Measurements from ENCODE around the gene KATNIP.
"Not testable (repeated sequence)": the region's sequence is repeated elsewhere in the genome, so short reads cannot be mapped to it uniquely, and the experiment has no call there.

The KATNIP gene

DNA sequence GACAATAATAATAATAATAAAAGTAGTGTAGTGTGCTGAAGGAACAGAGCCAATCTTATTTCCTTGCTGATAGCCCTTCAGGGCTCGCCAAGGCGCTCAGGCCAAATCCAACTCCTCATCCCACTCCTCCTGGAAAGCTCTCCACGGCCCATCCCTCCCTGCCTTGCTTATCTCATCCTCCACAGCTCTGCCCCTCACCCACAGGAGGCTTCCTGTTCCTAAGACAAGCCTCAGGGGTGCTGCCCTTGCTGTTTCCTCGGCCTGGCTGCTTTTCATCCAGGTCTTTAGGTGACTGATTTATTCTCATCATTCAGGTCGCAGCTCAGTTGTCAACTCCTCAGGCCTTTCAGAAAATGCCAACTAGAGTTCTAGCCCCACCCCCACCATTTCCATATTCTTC lies 11.4 kb upstream of the KATNIP start:
- DNase-seq: no peak

DNA sequence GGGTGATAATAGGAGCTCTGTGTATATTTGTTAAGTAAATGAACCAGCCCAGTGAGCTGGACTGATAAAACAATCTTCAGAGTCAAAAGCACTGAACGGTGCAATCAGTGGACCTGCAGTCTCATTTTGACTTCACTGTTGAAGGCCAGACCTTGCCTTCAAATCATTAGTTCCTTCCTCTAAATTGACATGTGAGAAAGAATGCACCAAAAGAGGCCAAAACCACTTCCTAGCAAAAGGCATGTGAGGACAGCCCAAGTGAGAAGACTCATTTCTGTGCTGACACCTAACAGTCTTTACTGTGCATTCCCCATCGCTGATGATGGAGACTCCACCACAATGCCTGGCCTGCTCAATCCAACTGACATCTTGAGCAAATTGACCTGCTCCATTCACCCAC lies 10.8 kb upstream of the KATNIP start:
- DNase-seq: no peak

DNA sequence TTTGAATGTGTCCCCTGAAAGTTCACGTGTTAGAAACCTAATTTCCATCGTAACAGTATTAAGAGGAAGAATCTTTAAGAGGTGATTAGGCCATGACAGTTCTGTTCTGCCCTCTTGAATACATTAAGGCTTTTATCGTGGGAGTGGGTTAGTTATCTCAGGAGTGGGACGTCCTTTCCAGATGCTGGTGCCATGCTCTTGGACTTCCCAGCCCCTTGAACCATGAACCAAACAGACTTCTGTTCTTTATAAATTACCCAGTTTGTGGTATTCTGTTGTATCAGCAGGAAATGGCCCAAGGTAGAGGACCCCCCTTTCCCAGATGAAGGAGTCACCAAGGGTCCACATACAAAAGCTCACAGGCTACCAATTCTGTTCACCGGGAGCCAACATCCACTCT lies 10.3 kb upstream of the KATNIP start:
- DNase-seq: no peak

DNA sequence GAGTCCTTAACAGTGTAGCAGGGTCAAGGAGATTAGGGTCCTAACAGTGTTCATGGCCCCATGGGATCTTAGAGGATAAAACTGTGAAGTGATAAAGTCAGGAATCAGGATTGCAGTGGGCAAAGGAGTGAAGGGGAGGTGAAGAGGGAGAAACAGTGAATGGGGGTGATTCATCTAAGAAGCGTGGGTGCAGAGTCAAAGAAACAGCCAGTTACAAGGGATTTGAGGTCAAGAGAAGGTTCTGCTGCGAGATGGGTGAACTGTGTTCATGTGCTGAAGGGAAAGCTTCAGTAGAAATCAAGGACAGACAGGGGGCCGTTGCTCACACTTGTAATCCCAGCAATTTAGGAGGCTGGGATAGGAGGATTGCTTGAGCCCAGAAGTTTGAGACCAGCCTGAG lies 6.1 kb upstream of the KATNIP start:
- no peak for DNase-seq

DNA sequence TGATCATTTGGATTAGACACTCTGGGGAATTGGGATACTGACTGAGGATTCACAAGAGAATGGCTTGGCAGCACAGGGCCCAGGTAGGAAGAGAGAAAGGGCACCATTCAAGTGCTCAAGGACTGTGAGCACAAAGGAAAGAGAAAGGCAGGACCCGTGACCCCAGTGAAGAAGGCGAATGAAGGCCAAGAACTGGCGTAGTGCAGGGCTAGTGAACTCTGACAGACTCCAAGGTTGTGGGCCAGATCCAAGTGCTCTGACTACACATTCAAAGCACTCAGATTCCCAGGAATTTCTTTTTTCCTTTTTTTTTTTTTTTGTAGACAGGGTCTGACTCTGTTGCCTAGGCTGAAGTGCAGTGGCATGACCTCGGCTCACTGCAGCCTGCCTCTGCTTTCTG lies 5.3 kb upstream of the KATNIP start:
- DNase-seq: no peak

DNA sequence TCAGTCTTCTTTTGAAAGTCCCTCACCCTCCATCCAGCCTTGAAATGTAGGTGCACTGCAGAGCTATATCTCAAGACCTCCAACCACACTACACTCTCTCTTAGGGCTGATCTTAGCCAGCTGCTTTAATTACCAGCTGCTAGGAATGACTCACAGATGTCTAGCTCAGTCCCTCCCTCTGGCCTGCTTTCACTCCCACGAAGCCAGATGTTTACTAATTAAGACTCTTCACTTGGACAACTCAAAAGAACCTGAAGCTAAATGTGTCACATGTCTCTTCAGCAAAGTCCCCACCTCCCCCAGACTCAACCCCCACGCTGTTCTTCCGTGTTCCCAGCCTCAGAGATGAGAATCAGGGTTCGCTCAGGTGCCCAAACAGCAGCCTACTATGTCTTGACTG lies 2.8 kb upstream of the KATNIP start:
- peak; percentile 6 for DNase-seq

DNA sequence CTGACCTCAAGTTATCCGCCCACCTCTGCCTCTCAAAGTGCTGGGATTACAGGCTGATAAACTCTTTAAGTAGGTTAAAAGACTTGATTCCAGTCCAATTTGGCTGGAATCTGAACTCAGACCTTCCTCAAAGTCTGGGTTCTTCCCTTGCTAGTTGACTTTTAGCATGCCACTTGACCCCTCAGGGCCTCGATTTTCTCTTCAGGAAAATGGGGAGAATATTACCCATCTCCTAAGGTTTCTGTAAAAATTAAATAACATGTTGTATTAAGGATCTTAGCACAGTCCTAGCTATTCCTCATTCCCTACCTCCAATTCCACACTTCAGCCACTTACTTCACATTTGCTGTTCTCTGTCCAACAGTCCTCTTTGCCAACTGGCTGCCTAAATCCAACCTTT lies 2.1 kb upstream of the KATNIP start:
- no peak for DNase-seq

DNA sequence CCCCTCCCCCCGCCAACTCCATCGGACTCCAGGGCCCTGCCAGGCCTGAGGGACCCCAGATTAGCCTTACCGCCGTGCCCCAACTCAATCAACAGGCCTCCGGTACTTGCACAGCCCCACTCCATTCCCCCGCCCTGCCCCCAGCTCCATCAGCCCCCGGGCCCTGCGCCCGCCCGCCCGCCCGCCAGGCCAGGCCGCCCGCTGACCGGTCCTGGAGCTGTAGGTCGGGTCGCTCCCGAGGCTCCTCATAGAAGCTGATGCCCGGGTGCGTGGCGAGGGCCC lies 539 bp upstream of the KATNIP start:
- DNase-seq: no peak

DNA sequence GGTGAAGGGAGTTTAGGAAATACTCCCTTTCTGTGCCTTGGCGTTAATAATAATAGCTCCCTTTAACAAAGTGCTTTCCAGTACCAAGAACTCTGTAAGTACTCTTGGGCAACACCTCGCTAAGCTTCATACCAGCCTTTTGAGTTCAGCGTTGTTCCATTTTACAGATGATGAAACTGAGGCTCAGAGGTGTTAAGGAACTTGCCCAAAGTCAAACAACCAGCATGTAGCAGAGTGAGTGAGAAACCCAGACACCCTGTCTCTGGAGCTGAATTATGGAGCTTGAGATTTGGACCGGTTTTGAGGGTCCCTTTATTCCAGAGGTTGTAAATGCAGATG lies 607 bp downstream of the KATNIP start:
- DNase-seq: no peak

DNA sequence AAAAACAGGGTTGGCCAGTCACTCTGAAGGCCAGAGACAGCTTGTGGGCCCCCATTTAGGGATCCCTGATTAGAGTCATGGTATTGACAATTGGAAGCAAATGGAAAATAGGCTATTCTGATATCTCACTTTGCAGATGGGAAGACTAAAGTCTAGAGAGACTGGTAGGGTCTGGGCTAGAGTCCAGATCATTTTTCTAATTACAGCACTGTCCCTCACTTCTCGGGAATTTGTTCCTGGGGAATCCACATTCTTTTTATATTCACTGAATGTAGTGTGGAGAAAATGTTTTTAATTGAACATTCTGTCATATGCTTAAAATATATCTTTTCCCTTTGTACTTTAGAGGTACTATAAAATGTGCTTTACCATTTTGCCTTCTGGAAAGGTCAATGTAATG lies 1.1 kb downstream of the KATNIP start:
- no peak for DNase-seq

DNA sequence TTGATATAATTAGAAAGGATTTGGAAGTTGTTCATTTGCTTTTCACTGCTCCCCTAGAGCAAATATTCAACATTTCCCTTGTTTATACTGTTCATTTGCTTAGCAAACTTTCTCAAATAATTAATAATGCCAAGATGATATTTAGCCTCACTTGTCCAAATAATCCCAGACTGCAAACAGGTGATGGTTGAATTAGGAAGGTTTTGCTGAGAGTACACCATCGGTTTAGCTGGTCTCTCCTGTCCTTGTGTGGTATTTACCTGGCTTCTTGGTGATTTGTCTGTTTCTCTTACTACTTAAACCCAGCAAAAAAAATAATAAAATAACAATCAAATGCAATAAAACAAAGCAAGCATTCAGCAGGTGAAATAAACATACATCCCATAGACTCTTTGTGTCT lies 6.5 kb downstream of the KATNIP start:
- DNase-seq: no peak

DNA sequence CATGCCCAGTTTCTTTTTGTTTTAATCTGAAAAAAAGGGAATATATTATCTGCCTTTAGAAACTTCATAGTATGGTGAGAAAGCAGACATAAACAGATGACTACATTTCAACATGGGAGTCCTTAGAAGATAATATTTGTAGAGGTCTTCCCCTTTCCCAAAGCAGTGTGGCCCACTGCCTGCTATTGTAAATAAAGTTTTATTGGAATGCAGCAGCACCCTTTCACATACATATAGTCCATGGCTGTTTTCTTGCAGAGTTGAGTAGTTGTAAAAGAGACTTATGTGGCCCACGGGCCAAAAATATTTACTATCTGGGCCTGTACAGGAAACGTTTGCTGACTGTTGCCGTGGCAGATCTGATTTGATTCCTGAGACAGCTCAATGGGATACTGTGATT lies 8.5 kb downstream of the KATNIP start:
- DNase-seq: no peak

DNA sequence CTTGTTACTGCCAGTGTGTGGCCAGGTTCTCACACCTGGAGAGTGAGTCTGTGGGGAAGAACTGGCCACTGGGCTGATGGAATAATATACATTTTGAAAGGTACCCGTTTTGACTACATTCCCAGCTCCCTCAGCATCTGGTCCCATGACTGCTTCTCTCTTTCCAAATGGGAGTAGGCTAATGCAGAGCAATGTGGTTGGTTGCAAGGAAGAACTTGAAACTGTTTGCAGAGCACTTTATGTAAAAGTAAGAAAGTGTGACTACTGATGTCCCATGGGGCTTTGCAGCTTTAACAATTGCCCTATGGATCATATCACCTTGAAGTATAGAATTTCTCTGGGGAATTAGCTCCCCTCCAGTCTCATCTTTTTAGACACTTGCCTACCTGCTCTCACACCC lies 9.0 kb downstream of the KATNIP start:
- no peak for DNase-seq

DNA sequence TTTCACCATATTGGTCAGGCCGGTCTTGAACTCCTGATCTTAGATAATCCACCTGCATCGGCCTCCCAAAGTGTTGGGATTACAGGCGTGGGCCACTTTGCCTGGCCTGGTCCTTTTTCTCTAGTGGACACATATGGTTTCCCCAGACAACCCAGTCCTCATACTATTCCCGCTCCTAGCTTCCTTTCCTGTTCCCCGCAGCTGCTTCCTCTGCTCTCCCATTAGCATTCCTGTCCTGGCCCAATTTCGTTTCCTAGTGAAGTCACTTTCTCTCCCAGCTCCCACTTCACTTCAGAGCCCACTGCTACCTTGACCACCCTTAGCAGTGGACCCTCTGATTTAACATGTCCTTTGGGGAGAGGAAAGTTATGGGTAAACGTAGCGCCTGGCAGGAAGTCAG lies 11.3 kb downstream of the KATNIP start:
- no peak for DNase-seq

DNA sequence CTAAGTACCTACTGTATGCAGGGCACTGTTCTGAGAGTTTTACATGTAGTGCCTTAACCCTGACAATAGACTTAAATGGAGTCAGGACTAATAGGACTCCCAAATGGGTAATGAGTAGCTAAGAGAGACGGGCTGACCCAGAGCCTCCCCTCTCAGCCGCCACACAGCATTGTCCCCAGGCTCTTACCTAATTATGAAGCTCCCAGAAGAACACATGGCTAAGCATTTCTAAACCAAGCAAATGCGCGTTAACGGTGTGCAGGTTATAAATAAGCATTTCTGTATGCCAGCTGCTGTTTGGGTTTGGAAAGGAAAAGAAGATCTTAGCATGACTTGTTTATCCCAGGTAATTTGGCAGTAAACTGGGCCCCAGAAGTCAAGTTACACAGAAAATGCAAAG lies 14.3 kb downstream of the KATNIP start:
- DNase-seq: no peak

DNA sequence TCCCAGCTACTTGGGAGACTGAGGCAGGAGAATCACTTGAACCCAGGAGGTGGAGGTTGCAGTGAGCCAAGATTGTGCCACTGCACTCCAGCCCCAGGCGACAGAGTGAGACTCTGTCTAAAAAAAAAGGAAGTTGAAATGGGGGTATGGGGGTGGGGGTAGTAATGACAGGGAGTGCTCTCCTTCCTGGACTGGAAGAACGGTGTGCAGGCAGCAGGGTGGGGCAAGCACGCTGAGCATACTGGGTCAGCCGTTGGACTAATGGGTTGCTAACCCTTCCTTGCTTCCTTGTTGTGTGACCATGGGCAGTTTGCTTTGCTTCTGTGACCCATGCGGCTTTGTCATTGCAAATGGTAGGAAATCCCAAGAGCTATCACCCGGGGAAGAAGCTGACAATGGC lies 16.5 kb downstream of the KATNIP start:
- DNase-seq: no peak

DNA sequence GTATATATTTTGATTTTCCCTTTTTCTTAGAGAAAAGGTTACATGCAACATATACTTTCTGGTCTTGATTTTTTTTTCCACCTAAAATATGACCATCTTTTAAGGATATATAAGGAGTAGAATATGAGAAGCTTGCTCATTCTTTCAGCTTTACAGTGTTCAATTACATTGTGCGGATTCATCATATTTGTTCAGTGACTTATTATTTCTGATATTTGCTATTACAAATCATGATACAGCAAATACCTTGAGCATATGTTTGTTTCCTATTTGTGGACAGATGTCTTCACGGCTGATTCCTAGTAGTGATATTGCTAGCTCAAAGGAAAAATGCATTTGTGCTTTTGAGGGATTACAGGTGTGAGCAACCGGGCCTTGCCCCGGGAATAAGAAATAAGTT lies 18.1 kb downstream of the KATNIP start:
- DNase-seq: no peak

DNA sequence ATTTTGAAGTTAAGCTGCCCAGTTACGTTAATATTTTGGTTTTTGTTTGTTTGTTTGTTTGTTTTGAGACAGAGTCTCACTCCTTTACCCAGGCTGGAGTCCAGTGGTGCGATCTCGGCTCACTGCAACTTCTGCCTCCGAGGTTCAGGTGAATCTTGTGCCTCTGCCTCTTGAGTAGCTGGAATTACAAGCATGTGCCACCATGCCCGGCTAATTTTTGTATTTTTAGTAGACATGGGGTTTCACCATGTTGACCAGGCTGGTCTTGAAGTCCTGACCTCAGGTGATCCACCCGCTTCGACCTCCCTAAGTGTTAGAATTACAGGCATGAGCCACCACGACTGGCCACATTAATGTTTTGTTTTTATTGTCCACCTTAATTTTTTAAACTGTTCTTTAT lies 21.0 kb downstream of the KATNIP start:
- not testable (repeated sequence) for DNase-seq

DNA sequence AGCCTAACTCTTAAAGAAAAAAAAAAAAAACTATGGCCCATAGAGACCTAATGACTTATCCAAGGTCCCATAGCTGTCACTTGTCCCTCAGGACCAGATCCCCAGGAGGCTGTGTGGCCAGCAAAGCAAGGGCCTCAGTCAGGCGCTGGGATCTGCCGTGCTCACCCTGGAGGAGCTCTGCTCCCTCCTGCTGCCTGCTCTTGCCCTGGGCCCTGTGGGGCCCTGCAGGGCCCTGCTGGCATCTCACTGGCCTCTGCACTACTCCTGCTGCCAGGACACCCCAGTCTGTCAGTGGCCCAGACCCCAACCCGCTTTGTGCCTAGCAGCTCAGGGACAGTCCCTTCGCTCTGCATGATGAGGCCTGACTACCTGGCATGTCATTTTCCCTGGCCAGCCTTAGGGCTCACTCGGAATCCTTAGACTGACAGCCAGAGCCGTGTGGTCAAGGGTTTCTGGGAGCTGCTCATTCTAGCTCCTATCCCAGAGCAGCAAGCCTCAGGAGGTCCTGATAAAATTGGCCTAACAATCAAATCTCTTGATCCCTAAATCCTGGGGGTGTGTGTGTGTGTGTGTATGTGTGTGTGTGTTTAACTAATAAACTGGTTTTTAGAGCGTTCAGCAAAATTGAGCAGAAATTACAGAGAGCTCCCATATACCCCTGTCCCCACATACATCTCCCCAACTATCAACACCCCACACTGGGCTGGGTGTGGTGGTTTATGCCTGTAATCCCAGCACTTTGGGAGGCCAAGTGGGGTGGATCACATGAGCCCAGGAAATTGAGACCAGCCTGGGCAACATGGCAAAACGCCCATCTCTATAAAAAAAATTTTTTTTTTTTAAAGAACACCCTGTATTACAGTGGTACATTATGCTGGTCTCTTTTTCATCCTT lies 21.7 kb downstream of the KATNIP start:
- DNase-seq: no peak

DNA sequence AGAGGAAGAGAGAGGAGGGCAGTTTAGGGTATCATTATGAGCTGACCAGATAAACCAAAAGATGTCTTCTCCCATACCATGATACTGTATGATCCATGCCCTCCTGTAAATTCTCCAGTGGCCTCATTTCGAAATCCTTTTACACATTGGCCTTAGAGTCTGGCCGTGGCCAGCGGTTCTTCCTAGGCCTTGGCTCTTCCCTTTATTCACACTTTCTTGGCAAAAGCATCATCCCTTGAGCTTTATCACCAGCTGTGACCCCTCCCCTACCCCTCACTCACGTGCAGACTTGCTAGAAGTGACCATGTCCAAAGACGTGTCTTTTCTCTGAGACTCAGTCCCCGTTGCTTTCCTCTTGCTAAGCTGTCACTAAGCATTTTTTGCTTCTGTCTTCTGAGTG lies 22.8 kb downstream of the KATNIP start:
- no peak for DNase-seq

DNA sequence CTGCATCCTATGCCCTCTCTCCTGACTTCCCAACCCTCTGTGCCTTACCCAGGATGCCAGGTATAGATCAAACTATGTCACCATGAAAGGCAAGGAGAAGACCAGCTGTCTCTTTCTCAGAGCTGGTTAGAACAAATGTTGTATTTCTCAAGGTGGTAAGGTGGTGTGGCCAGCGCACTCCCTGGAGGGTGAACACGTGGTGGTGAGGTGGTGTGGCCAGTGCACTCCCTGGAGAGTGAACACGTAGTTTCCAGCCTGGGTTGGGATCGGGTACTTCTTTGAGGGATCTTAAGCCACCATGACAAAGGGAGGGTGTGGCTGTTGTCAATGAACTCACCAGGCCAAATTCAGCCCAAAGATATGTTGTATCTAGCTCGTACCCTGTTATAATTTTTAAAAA lies 26.8 kb downstream of the KATNIP start:
- DNase-seq: no peak

DNA sequence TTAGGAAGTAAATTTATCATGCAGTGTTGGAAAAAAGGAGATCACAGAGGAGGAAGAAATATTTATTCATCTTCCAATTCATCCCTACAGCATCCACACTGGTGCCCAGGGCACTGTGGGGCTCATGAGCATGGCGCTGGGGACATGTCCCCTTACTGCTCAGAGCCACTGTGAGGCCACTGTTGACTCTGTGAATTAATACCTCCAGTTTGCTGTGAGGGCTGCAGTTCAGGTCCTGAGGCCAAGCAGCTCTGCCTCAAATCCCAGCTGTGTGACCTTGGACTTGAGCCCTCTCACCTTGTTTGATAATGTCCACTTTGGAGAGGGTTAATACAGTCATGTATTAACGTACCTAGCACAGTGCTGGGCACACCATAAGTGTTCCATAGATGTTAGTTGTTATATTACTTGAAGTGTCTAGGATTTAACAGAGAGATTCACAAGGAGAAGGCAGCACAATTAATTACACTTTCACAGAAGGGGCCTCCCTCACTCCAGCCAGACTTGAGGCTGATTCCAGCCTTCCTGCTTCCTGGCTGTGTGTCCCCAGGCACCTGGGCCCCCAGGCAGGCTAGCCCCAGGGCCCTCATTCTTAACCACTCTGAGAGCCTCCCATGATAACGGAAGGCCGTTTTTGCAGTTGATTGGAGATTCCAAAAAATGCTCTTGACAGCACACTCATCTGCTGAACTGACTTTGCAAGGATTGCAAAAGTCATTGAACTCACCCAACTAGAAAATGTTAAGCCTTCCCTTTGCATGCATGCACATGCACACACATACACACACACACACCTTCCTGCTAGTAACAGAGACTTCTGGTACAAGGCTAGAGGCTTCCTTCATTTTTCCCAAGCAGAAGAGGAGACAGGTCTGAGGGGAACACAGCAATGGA lies 29.4 kb downstream of the KATNIP start:
- no peak for DNase-seq

DNA sequence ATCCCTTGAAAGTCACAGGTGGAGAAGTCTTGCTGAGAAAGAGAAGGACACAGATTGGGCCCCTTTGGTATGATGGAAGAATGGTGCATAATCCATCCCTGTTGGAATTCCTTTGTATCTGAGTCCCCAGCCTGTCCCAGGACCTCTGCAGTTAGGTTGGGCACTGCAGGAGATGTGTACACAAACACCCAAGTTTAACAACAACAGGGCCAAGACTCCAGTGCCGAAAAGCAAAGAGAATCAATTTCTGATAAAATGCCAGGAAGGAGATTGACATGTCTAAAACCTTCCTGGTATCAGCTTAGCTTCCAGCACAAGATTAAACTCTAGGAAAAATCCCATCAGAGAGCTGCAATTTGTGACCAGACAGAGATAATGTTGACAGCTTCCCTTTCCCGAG lies 32.9 kb downstream of the KATNIP start:
- DNase-seq: no peak

DNA sequence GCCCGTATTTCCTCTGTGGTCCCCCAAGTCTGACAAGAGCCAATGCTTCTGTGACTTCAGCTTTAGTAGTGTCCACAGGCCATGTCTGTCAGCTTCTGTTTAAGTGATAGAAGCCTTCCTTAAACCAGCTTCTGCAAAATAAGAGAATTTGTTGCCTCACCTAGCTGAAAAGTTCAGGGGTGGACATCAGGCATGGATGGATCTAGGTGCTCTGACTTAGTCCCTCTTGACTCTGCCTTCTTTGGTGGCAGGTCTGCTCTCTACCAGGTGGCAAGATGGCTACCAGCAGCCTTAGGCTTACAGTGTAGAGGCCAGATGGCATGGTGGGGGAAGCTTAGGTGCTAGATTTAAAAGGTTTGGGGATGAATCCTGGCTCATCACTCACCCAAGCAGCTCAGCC lies 33.7 kb downstream of the KATNIP start:
- DNase-seq: no peak

DNA sequence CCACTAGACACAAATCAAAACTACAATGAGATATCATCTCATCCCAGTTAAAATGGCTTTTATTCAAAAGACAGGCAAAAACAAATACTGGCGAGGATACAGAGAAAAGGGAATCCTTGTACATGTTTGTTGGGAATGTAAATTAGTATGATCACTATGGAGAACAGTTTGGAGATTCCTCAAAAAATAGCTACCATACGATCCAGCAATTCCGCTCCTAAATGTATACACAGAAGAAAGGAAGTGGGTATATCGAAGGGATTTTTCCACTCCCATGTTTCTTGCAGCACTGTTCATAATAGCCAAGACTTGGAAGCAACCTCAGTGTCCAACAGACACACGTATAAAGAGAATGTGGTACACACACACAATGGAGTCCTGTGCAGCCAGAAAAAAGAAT lies 35.3 kb downstream of the KATNIP start:
- no peak for DNase-seq

Data from stimulated activated CD4-positive, alpha-beta T cell treated with anti-CD3 and anti-CD28 coated beads, Interleukin-15, amount 100 ng/mL, for 24 hours (primary cell).